PC-9 (cell line): ENCODE data around the gene OCEL1.

Experiments
- CTCF ChIP-seq: fragments of 200-600 bp; sonication (generic); conservative IDR thresholded peaks from 2 replicates; pipeline ENCODE4 v1.6.1; 2017; ENCODE audit warnings: mixed run types, antibody characterized with exemption, mild to moderate bottlenecking, moderate library complexity
- EZH2 ChIP-seq: fragments of 200-600 bp; sonication (generic); IDR thresholded peaks from 2 replicates; pipeline ENCODE4 v1.8.0; 2017; ENCODE audit warnings: antibody characterized with exemption, low read depth

GRCh38 chr19:17195106-17195505, 30.9 kb upstream of the OCEL1 start:
- no peak for TF ChIP-seq CTCF
- no peak for TF ChIP-seq EZH2
